Fibroblast of mammary gland (primary cell): Measurements from ENCODE around the gene C14orf39.

ENCODE experiments used
- DNase-seq: peaks from one replicate; pipeline ENCODE4 v3.0.0-alpha.2; 2010; ENCODE audit warnings: low read depth
- H3K4me3 ChIP-seq: 2 replicates; pipeline ENCODE4 v1.5.1; 2011; ENCODE audit warnings: low read depth, mild to moderate bottlenecking, low read length, moderate library complexity; ENCODE audit not compliant: control insufficient read depth
- TF ChIP-seq, protein P1 (sequence below): conservative IDR thresholded peaks from 2 replicates; pipeline ENCODE4 v1.5.1; 2011; ENCODE audit warnings: low read depth, low read length, inconsistent platforms; ENCODE audit not compliant: control insufficient read depth, insufficient read depth

Gene C14orf39

GRCh38 chr14:60512973-60513571 is 27.2 kb upstream of the C14orf39 start:
- no peak overlapping the region for H3K4me3 ChIP-seq
- TF ChIP-seq, protein P1, sequence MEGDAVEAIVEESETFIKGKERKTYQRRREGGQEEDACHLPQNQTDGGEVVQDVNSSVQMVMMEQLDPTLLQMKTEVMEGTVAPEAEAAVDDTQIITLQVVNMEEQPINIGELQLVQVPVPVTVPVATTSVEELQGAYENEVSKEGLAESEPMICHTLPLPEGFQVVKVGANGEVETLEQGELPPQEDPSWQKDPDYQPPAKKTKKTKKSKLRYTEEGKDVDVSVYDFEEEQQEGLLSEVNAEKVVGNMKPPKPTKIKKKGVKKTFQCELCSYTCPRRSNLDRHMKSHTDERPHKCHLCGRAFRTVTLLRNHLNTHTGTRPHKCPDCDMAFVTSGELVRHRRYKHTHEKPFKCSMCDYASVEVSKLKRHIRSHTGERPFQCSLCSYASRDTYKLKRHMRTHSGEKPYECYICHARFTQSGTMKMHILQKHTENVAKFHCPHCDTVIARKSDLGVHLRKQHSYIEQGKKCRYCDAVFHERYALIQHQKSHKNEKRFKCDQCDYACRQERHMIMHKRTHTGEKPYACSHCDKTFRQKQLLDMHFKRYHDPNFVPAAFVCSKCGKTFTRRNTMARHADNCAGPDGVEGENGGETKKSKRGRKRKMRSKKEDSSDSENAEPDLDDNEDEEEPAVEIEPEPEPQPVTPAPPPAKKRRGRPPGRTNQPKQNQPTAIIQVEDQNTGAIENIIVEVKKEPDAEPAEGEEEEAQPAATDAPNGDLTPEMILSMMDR: no peak
- DNase-seq: no peak

- no peak overlapping the region for H3K4me3 ChIP-seq
- no peak for DNase-seq
- TF ChIP-seq, protein P1: no peak
Observed at GRCh38 chr14:60512126-60512525, 26.3 kb upstream of the C14orf39 start.

DNA sequence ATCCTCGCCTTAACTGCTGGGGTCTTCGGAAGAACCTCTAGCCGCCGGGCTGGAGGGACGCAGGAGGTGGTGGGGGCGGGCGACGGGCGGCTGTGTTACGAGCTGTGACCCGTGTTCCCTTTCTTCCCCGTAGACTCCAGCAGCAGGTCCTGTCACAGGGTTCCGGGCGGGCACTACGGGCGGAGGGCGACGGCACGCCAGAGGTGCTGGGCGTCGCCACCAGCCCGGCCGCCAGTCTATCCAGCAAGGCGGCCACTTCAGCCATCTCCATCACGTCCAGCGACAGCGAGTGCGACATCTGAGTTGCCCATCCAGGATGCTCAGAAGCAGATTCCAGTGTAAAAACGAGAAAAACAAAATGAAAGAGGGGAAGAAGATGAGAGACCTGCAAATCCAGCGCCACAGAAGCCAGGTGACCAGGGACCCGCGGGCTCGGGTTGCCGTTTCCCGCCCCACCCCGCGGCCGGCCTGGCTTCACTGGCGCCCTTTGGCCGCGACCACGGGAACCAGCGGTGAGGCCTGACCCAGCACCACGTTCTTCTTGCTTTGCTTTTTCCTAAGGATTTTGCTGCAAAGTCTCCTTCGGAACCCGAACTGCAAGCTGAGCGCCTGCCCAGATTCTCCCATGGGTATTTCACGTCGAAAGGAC is 25.2 kb upstream of the C14orf39 start:
- TF ChIP-seq, protein P1: no peak
- H3K4me3 ChIP-seq: no peak overlapping the region
- DNase-seq: no peak

DNA sequence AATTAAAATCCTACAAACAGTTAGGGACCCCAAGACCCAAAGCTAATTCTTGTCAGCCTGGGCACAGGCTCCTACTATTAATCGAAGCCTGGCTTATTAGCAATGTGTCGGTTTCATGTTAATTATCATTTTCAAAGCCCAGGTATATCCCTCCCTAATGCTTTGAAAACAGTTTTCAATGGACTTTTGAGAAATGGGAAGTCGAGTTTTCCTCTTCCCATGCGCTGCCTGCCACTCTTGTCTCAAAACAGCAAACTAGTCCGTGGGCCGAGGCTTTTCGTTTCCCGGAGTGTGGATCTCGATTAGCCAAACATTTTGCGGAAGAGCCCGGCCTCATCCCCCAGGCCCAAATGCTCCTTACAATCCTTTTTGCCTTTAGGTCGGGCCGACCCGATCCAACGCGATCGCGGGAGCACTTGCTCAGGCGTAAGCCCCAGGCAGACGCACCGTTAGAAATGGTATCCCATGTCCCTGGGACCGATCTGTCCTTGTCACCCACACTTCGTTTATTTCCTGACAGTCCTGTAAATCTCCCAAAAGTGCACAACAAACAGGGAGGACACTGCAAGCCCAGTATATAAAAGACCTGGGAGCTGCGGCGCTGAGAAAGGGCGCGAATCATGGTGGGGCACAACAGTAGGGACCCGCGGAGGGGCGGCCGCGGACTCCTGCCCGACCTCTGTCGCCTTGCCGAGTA is 24.5 kb upstream of the C14orf39 start:
- DNase-seq: no peak
- TF ChIP-seq, protein P1: no peak
- no peak overlapping the region for H3K4me3 ChIP-seq

GRCh38 chr14:60509438-60510253 is 23.8 kb upstream of the C14orf39 start:
- no peak for DNase-seq
- H3K4me3 ChIP-seq: no peak overlapping the region
- TF ChIP-seq, protein P1: no peak

- TF ChIP-seq, protein P1: no peak
- H3K4me3 ChIP-seq: no peak within 1 kb of the TSS
- DNase-seq: no peak
Observed at GRCh38 chr14:60508707-60509437, 23.0 kb upstream of the C14orf39 start, which contains the start of gene SIX6. TSS of gene SIX6 (plus strand) at chr14:60509146. CDS start at chr14:60509399, 253 bp downstream.
